BJ (cell line): ENCODE results near the gene XRCC1. TPM values are rescaled to one million over a fixed set of nuclear protein-coding genes. Genes with fewer than 3 reads are reported as not detected.

Source experiments
- CTCF ChIA-PET: fragments of 350-600 bp; formaldehyde crosslinking; extraction: SDS; loops from one replicate; lab custom pipeline; 2021; ENCODE audit warnings: antibody characterized with exemption, inconsistent platforms; lab: Yijun Ruan, JAX
- POLR2A ChIA-PET: fragments of 300-600 bp; sonication (Branson Sonifier 250); formaldehyde crosslinking; extraction: SDS; loops from one replicate; lab custom pipeline; 2021; ENCODE audit warnings: antibody characterized with exemption; lab: Charles Lee
- DNase-seq: peaks from one replicate; pipeline ENCODE4 v3.0.0-alpha.2; 2011; ENCODE audit warnings: low read depth
- H3K27me3 ChIP-seq: 2 replicates; pipeline ENCODE4 v1.6.0; 2011; ENCODE audit warnings: low read length; ENCODE audit not compliant: control insufficient read depth, insufficient read depth
- H3K36me3 ChIP-seq: 2 replicates; pipeline ENCODE4 v1.5.1; 2011; ENCODE audit warnings: low read length; ENCODE audit not compliant: control insufficient read depth, insufficient read depth
- H3K4me3 ChIP-seq: 2 replicates; pipeline ENCODE4 v1.5.1; 2011; ENCODE audit warnings: low read depth, mild to moderate bottlenecking, control low read depth, low read length
- CTCF ChIP-seq: IDR thresholded peaks from 2 replicates; pipeline ENCODE4 v1.5.1; 2011; ENCODE audit warnings: low read depth, mild to moderate bottlenecking, control low read depth, inconsistent platforms, low read length, moderate library complexity; ENCODE audit not compliant: insufficient read depth
- polyA plus RNA-seq: library from polyadenylated mRNA; depleted of rRNA; stranded (reverse); fragments of >200 nt; gene quantifications from 2 replicates; pipeline ENCODE4 v1.2.3, GENCODE V29; 2011

The XRCC1 gene
- polyA plus RNA-seq, 1 experiment, result 30.8 TPM

GRCh38 chr19:43532571-43532961 lies 42.8 kb downstream of the XRCC1 start:
- POLR2A ChIA-PET, result interaction anchor here (0.6 kb wide), 1 partner anchor 28 kb away, joined by 4 read pairs; the partner anchor contains the start of gene PHLDB3
- CTCF ChIA-PET, result interaction anchor here (0.7 to 4.7 kb wide), 5 partner anchors 10 to 108 kb away, joined by 3 to 43 read pairs (median 4); partner anchors contain the start of genes IRGQ and ZNF576
- H3K36me3 ChIP-seq, result no peaks in the 10 kb centered on the region
- no peaks in the 10 kb centered on the region for H3K27me3 ChIP-seq
- TF ChIP-seq CTCF, result no peak
- H3K4me3 ChIP-seq, result peak overlapping the region; percentile 57
- no peak for DNase-seq

- Histone ChIP-seq H3K36me3 (peaks cover 1% of the 10 kb centered on the region), H3K4me3 (peak overlapping the region; percentile 94), H3K27me3 (no peaks in the 10 kb centered on the region)
- no peak for DNase-seq
- ChIA-PET CTCF (interaction anchor here (1.0 to 7.3 kb wide), 6 partner anchors 8 to 81 kb away, joined by 3 to 41 read pairs (median 4); partner anchors contain the start of gene PHLDB3), POLR2A (interaction anchor here (0.7 to 1.1 kb wide), 2 partner anchors 68 to 1285 kb away, joined by 3 to 4 read pairs; partner anchors contain the start of genes IRGQ and ZNF576)
- TF ChIP-seq CTCF, result no peak
Observed at GRCh38 chr19:43527860-43528622, 47.3 kb downstream of the XRCC1 start.

- POLR2A ChIA-PET, result interaction anchor here (1.1 kb wide), 1 partner anchor 69 kb away, joined by 3 read pairs; the partner anchor contains the start of genes IRGQ and ZNF576
- TF ChIP-seq CTCF, result no peak
- Histone ChIP-seq H3K36me3 (peaks cover 1% of the 10 kb centered on the region), H3K27me3 (no peaks in the 10 kb centered on the region), H3K4me3 (peak within 1 kb of the TSS; percentile 94)
- DNase-seq, result no peak
- CTCF ChIA-PET, result interaction anchor here (1.2 to 7.3 kb wide), 4 partner anchors 7 to 95 kb away, joined by 4 to 41 read pairs (median 8); no protein-coding TSS in a partner anchor
Observed at GRCh38 chr19:43526884-43527859, 48.2 kb downstream of the XRCC1 start, which contains the start of gene ETHE1. ETHE1 (minus strand) TSS chr19:43527201; CDS start chr19:43527177, 24 bp downstream.

GRCh38 chr19:43525836-43526771 lies 49.2 kb downstream of the XRCC1 start:
- no peaks in the 10 kb centered on the region for H3K27me3 ChIP-seq
- CTCF ChIA-PET, result interaction anchor here (1.2 to 7.3 kb wide), 4 partner anchors 79 to 94 kb away, joined by 3 to 41 read pairs (median 4); no protein-coding TSS in a partner anchor
- H3K36me3 ChIP-seq, result peaks cover 1% of the 10 kb centered on the region
- no peak for DNase-seq
- H3K4me3 ChIP-seq, result peak overlapping the region; percentile 94
- no peak for TF ChIP-seq CTCF
- POLR2A ChIA-PET, result no interaction called here
